Measurements from ENCODE around the gene LTBP1. TPM values are rescaled to one million over a fixed set of nuclear protein-coding genes. Genes with fewer than 3 reads are reported as not detected.
"Not testable (repeated sequence)": the region's sequence is repeated elsewhere in the genome, so short reads cannot be mapped to it uniquely, and the experiment has no call there.

LTBP1 gene
- total and polyA plus RNA-seq, 10 of the 15 experiments (the other 5 are each of a cell fraction or from before 2014, with no cell fraction given), result 0.01 to 0.28 (median 0.12) TPM; not detected in 2

- Histone ChIP-seq H3K9ac (ENCODE audit: control insufficient read depth, insufficient read depth, low read length) (no peak overlapping the region), H3K4me1 (ENCODE audit: control insufficient read depth, insufficient read depth, low read length) (no peaks in the 10 kb centered on the region), H3K4me2 (ENCODE audit: control insufficient read depth, insufficient read depth) (no peak overlapping the region), H2AFZ (ENCODE audit: control insufficient read depth, low read depth, low read length) (no peak overlapping the region), H3K27ac (ENCODE audit: control insufficient read depth, insufficient read depth) (no peak overlapping the region), H3K27me3 (replicated peaks in 1 of 2; ENCODE audit: control insufficient read depth in 2 of 2, insufficient read depth in 2 of 2, low read length in 1 of 2) (no peaks in the 10 kb centered on the region), H3K9me3 (replicated peaks; ENCODE audit: control insufficient read depth, insufficient read depth, low read length) (no peaks in the 10 kb centered on the region), H3K36me3 (ENCODE audit: control insufficient read depth in 2 of 2, insufficient read depth in 2 of 2, low read length in 1 of 2) (no peaks in the 10 kb centered on the region), H3K79me2 (ENCODE audit: control insufficient read depth, insufficient read depth, low read length) (no peaks in the 10 kb centered on the region), H4K20me1 (ENCODE audit: control insufficient read depth, insufficient read depth) (no peaks in the 10 kb centered on the region), H3K4me3 (no peak overlapping the region)
- in situ Hi-C loops (cut with MboI), result no loop called here
- CTCF ChIA-PET, result no interaction called here
- SMC1A ChIA-PET (ENCODE audit: uncharacterized antibody, unreplicated experiment), result no interaction called here
- FAIRE-seq (no peak), DNase-seq (ENCODE audit: low read depth, low spot score) (no peak), ATAC-seq (no peak)
- intact Hi-C loops (cut with micrococcal nuclease; ENCODE audit: unreplicated experiment), result no loop called here
- no peak for TF ChIP-seq IKZF1 (conservative IDR thresholded peaks at IDR 0.05)
- no peak for TF ChIP-seq EED (IDR thresholded peaks at IDR 0.05; ENCODE audit: low read depth)
- TF ChIP-seq MYB (IDR thresholded peaks at IDR 0.05; ENCODE audit: borderline replicate concordance, low read depth, low read length), result no peak
- TF ChIP-seq NKRF (conservative IDR thresholded peaks at IDR 0.05), result no peak
- BruUV-seq (replicated peaks), result no TSS peak
- RAD21 ChIA-PET (ENCODE audit: unreplicated experiment), result no interaction called here
- POLR2A ChIA-PET, result no interaction called here
- WGBS (ENCODE audit: insufficient coverage, insufficient replicate concordance, low lambda C conversion rate, missing lambda C conversion rate), result 22% methylated on average over 4 of the region's 4 CpGs
These were observed 222.2 kb downstream of the LTBP1 start for GRCh38 chr2:33168922-33169321.

GRCh38 chr2:33170251-33170650, 223.5 kb downstream of the LTBP1 start:
- POLR2A ChIA-PET; H3K27ac ChIP-seq (ENCODE audit: control insufficient read depth, insufficient read depth); H2AFZ ChIP-seq (ENCODE audit: control insufficient read depth, low read depth, low read length); in situ Hi-C loops (cut with MboI); RAD21 ChIA-PET (ENCODE audit: unreplicated experiment); ATAC-seq; H3K27me3 ChIP-seq (replicated peaks in 1 of 2; ENCODE audit: control insufficient read depth in 2 of 2, insufficient read depth in 2 of 2, low read length in 1 of 2); intact Hi-C loops (cut with micrococcal nuclease; ENCODE audit: unreplicated experiment); FAIRE-seq; H4K20me1 ChIP-seq (ENCODE audit: control insufficient read depth, insufficient read depth); H3K4me2 ChIP-seq (ENCODE audit: control insufficient read depth, insufficient read depth); SMC1A ChIA-PET (ENCODE audit: uncharacterized antibody, unreplicated experiment); H3K36me3 ChIP-seq (ENCODE audit: control insufficient read depth in 2 of 2, insufficient read depth in 2 of 2, low read length in 1 of 2); H3K79me2 ChIP-seq (ENCODE audit: control insufficient read depth, insufficient read depth, low read length); H3K9me3 ChIP-seq (replicated peaks; ENCODE audit: control insufficient read depth, insufficient read depth, low read length); DNase-seq (ENCODE audit: low read depth, low spot score); BruUV-seq (replicated peaks); H3K9ac ChIP-seq (ENCODE audit: control insufficient read depth, insufficient read depth, low read length); H3K4me3 ChIP-seq; CTCF ChIA-PET; H3K4me1 ChIP-seq (ENCODE audit: control insufficient read depth, insufficient read depth, low read length): not testable (repeated sequence)
- WGBS (ENCODE audit: insufficient coverage, insufficient replicate concordance, low lambda C conversion rate, missing lambda C conversion rate), result 76% methylated on average over 5 of the region's 16 CpGs

Data from GM12878 (cell line).